ENCODE data around the gene MIB2.

DNA sequence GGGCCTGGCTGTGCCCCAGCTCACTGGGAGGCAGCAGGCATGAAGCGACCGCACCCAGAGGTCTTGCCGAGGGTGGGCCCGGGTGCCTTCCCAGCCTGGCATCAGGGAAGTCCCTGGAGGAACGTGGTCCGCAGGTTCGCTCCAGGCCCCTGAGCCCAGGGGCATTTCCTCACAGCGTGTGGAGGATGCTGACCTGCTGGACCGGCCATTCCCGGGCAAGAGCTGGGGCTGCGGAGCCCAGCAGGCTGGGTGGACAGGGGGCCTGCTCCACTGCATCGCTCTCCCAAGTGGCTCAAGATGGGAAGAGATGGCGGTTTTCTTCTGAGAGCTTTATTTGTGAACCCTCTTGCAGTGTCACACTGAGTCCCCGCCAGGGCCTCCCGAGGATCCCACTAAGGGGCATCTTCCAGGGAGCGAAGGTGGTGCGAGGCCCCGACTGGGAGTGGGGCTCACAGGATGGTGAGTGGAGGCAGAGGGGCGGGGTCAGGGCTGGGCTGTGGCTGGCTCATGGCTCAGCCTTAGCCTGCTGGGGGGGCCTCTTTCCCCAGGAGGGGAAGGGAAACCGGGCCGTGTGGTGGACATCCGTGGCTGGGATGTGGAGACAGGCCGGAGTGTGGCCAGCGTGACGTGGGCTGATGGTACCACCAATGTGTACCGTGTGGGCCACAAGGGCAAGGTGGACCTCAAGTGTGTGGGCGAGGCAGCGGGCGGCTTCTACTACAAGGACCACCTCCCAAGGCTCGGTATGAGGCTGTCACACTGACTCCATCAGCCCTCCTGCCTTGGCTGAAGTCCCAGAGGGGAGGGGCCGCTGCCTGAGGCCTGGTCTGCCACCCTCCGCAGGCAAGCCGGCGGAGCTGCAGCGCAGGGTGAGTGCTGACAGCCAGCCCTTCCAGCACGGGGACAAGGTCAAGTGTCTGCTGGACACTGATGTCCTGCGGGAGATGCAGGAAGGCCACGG is 9.4 kb downstream of the MIB2 start:
- no peak for TF ChIP-seq CTCF (IDR thresholded peaks at IDR 0.05)
- no peak for TF ChIP-seq POLR2A (IDR thresholded peaks at IDR 0.05)

All from right lobe of liver (tissue), 4 donors.